Epithelial cell of prostate (primary cell): Measurements from ENCODE around the gene CHIT1.

ENCODE experiments used
- DNase-seq: peaks from one replicate; pipeline ENCODE4 v3.0.0-alpha.2; 2011; ENCODE audit warnings: low read depth, low spot score
- H3K27ac ChIP-seq: fragments of 450-650 bp; 2 replicates; pipeline ENCODE4 v1.5.1; 2017; ENCODE audit warnings: mild to moderate bottlenecking

The CHIT1 gene

DNA sequence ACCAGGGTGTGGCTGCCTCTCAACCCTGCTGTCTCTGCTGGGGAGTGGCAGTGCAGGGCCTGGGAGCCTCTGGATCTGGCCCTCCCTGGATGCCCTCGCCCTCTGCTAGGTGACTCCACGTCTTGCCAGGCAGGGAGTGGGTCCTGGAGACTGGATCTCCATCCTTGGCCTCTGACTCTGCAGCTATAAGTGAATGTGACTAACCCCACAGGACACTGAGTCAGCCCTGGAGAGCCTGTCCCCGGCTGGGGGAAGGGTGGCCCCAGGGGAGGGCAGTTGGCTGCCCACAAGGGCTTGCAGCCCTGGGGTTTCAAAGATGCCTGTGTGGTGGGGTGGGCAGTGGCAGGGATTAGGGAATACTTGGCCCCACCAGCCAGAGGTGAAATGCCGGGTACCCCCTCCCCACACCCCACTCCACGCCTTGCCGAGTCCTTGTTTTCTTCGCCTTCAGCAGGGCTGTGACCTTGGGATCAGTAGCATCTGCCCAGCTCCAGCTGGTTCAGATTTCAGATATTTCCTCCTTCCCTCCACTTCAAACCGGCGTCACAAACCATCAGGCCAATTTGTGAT, 51.9 kb downstream of the CHIT1 start:
- no peak for DNase-seq
- no peak overlapping the region for H3K27ac ChIP-seq

- DNase-seq = no peak
- no peak overlapping the region for H3K27ac ChIP-seq
Measured at GRCh38 chr1:203177036-203177405, 52.5 kb downstream of the CHIT1 start.

DNA sequence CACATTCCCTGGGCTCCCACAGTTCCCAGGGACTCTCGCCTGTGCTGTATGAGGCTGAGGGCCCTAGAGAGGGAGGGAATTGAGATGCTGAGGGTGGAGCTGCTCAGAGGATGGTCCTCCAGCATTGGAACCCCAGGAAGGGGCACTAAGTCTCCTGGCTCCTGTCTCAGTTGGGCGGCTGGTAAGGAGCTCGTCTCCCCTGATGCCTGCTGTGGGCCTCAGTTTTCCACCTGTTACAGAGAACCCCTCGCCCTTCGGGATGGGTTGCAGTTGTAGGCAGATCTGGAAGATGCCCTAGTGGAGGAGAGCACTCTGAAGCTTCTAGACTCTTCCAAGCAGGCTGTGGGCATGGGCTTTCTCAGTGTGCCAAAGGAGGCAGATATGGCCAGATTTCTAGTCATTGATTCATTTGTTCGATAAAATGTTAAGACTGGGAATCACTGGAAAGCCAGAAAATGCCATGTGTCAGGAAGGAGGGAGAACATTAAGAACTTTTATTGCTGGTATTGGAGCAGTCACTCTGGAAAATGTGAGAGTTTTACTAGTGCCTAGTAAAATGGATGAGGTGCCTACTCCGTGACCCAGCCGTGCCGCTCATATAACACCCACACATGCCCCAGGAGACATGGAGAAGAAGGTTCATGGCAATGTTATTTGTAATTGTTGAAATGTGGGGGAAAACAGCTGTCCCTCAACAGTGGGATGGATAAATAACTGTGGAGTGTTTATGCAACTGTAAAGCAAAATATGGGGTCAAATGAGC, 53.0 kb downstream of the CHIT1 start:
- H3K27ac ChIP-seq = no peak overlapping the region
- DNase-seq = no peak

GRCh38 chr1:203175827-203176241, 53.6 kb downstream of the CHIT1 start:
- DNase-seq = no peak
- no peak overlapping the region for H3K27ac ChIP-seq

DNA sequence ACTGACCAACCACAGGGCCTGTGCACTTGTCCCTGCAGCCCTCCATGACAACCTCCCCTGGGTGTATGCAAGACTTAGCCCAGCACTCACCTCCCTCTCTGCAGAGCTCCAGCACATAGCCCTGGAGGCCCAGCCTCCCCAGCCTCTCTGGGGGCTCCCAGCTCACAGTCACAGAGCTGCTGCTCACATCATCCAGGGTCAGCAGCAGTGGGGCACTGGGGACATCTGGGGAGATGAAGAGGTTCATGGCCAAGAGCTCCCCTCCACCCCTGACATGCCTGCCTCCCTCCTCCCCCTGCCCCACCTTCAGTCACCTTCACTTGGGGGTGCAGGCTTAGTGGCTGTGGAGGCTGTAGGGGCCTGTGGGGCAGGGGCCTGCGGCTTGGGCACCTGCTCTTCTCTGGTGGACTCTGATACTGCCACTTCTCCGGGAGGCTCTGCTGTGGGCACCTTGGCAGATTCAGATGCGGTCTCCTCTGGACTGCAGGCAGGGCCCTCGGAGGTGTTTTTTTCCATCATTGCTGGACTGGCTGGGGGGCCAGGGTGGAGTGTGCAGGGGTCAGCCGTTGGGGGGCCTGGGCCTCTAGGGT, 54.1 kb downstream of the CHIT1 start, which contains the start of gene MYBPH:
MYBPH (minus strand) TSS at position 590 of the 590 bp plus-strand sequence; CDS start at position 519, 71 bp downstream.
- H3K27ac ChIP-seq = no peak within 1 kb of the TSS
- DNase-seq = no peak

- no peak overlapping the region for H3K27ac ChIP-seq
Measured at GRCh38 chr1:203174324-203174985, 55.0 kb downstream of the CHIT1 start.

DNA sequence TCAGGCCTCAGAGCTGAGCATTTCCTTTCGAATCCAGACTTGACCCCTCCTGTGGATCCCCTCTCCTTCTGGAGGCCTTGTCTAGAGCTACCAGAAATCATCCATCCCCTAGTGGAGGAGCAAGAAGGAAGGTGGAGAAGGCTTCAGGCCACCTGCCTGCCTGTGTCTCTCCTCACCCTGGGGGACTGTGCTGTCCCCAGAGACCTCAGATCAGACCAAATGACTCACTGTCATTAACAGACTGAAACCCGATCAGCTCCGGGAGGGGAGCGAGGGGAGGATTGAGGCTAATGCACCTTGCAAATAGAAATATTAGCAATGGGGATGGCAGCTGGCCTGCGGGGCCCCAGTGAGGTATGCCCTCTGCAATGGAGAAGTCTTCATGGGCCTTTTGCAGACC, 55.9 kb downstream of the CHIT1 start:
- H3K27ac ChIP-seq = no peak overlapping the region

More at GRCh38 chr1:203174324-203174985, 55.0 kb downstream of the CHIT1 start:
- no peak for DNase-seq

GRCh38 chr1:203173011-203173555, 56.4 kb downstream of the CHIT1 start:
- DNase-seq = no peak

More for the DNA sequence above, 55.9 kb downstream of the CHIT1 start:
- DNase-seq = no peak

GRCh38 chr1:203172184-203173010, 57.1 kb downstream of the CHIT1 start:
- DNase-seq = no peak
- no peak overlapping the region for H3K27ac ChIP-seq

More at GRCh38 chr1:203173011-203173555, 56.4 kb downstream of the CHIT1 start:
- H3K27ac ChIP-seq = no peak overlapping the region

DNA sequence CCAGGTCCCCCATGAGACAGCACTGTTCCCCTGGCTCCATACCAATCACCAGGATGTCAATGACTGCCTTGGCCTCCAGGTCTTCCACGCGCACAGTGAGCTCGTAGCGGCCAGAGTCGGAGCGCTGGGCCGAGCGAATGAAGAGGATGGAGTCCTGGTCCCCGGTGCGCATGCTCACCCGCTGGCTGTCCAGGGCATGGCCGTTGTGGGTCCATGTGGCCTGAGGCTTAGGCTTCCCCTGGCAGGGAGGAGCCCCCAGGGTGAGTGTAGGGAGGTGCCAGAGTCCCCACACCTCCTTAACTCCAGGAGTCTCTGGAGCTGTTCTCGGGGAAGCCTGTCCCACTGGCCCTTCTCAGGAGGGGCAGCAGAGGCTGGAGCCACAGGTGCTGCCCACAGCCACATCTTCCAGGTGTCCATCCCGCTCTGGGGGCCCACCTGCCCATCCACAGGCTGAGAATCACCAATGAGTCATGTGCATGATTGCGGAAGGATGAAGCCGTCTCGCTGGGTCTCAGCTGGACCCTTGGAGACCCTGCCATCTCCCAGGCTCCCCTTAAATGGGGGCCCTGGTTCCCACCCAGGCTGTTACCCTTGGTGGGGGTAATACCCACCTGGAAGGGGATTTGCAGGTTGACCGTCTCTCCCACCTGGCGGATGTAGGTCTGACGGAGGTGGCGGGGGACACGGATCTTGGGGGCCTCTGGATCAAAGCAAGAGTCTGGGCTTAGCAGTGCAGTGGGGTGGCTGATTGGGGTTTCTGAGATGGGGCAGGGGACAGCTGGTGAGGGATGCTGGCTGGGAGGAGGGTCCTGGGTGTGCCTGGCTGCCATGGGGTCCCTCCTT, 57.9 kb downstream of the CHIT1 start:
- DNase-seq = no peak
- no peak overlapping the region for H3K27ac ChIP-seq

DNA sequence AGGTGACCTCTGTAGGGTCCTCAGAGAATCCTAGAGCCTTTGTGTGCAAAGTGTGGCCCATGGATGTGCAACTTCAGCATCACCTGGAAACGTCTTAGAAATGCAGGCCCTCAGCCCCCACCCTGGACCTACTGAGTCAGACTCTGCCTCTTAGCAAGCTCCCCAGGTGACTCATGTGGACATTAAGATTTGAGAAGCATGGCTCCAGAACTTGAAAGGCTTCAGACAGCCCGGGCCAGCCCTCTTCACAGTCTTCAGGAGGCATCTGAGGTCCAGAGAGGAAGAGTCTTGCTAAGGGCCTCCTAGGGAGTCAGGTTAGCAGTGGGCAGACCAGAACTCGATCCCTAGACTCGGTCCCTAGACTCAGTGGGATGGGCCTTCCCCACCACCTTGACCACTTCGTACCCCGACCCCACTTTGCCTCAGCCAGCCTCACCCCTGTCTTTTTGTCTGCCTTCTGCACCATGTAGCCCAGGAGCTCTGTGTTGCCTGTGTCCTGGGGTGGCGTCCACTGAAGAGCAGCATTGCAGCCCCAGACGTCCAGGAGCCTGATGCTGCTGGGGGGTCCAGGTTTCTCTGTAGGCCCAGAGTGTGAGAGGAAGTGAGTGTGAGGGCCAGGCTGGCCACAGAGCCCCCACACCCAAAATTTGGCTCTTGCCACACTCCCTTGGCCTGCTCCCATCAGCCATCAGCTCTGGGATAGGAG, 58.7 kb downstream of the CHIT1 start:
- H3K27ac ChIP-seq = no peak overlapping the region
- DNase-seq = peak; percentile 18

- DNase-seq = no peak
- H3K27ac ChIP-seq = no peak overlapping the region
Measured at GRCh38 chr1:203169770-203170520, 59.5 kb downstream of the CHIT1 start.

DNA sequence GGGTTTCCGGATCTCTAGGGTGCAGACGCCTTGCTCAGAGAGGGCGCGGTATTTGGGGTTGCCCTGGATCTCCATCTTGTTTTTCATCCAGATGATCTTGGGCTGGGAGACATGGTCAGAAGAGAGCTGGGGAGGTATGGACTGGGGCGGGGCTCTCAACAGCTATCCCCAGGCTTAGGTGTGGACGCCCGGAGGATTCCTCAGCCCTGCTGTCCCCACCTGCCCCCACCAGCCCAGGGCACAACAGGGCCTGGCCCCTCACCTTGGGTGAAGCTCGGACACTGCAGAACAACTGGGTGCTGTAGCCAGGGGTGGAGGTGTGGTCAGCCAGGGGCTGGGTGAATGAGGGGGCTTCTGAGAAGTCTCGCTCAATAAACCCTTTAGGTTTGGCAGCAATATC, 60.5 kb downstream of the CHIT1 start:
- no peak for DNase-seq
- no peak overlapping the region for H3K27ac ChIP-seq

- no peak for DNase-seq
- no peak overlapping the region for H3K27ac ChIP-seq
Measured at GRCh38 chr1:203168256-203168786, 61.2 kb downstream of the CHIT1 start.

DNA sequence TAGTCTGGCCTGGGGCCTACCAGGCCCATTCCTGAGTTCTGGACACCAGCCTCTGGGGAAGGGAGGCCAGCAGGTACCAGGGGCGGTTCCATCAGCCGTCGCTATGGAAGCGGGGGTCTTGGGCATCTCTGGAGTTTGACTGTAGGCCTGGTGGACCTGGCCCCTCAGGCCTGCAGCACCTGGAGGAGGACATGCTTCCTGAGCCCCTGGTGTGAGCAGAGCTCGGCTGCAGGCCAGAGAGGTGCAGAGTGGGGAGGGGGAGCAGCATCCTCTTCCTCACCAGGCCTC, 61.6 kb downstream of the CHIT1 start:
- H3K27ac ChIP-seq = no peak overlapping the region
- DNase-seq = no peak

DNA sequence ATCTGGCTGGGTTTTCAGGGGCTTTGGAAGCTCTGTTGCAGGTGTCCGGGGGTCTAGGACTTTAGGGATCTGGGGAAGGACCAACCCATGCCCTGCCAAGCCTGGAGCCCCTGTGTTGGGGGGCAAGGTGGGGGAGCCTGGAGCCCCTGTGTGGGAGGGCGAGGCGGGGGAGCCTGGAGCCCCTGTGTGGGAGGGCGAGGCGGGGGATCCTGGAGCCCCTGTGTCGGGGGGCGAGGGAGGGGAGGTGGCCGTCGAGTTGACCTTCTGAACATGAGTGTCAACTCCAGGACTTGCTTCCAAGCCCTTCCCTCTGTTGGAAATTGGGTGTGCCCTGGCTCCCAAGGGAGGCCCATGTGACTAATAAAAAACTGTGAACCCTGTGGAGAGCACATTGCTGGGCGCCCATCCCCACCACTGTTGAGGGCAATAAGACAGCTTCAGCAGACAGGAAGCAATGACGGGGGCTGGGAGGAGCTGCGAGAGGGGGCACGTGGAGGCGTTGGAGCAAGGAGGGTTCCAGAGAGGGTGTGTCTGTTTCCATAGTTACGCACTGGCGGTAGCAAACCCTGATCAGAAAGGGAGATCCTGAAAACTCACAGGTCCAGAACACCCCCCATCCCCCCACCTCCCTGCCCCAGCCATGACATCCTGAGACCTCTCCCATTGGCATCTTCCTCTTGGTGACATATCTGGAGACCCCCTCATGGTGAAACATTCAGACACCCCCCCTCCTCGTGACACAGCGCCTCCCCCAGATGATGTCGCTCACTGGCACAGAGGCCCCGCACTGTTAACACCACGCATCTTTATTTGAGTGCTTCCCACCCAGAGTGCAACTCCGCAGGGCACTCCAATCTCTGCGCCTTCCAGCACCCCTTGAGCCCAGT, 62.2 kb downstream of the CHIT1 start:
- DNase-seq = no peak
- H3K27ac ChIP-seq = no peak overlapping the region
